Bronchial epithelial cell (primary cell): ENCODE measurements around the gene RAPGEF6. TPM values are rescaled to one million over a fixed set of nuclear protein-coding genes. Genes with fewer than 3 reads are reported as not detected.

Source experiments
- DNase-seq: peaks from one replicate; pipeline ENCODE4 v3.0.0-alpha.2; 2010; ENCODE audit warnings: low read depth
- FAIRE-seq: peaks from 2 replicates; lab custom pipeline; 2011; peaks lifted over from hg19 to GRCh38; lab: Jason Lieb, UNC
- H3K27me3 ChIP-seq: 2 replicates; pipeline ENCODE4 v1.5.1; 2011; ENCODE audit warnings: low read length; ENCODE audit not compliant: control insufficient read depth, insufficient read depth
- H3K36me3 ChIP-seq: 2 replicates; pipeline ENCODE4 v1.5.1; 2011; ENCODE audit warnings: low read length; ENCODE audit not compliant: control insufficient read depth, insufficient read depth
- H3K4me3 ChIP-seq: 2 replicates; pipeline ENCODE4 v1.5.1; 2011; ENCODE audit warnings: mild to moderate bottlenecking, low read depth, low read length, control low read depth
- CTCF ChIP-seq: IDR thresholded peaks from 2 replicates; pipeline ENCODE4 v1.5.1; 2011; ENCODE audit warnings: mild to moderate bottlenecking, moderate library complexity, low read length, control low read depth, inconsistent platforms; ENCODE audit not compliant: insufficient read depth, severe bottlenecking
- total RNA-seq: library from RNA; depleted of rRNA; stranded (reverse); fragments of >200 nt; gene quantifications from 2 replicates; pipeline ENCODE4 v1.2.1, GENCODE V29; 2014

The RAPGEF6 gene
- total RNA-seq, 1 donor from 2014 or later = 14.2 TPM

GRCh38 chr5:131677115-131677514 lies 42.1 kb upstream of the RAPGEF6 start:
- Histone ChIP-seq H3K4me3 (no peak overlapping the region), H3K27me3 (no peaks in the 10 kb centered on the region), H3K36me3 (peaks cover 1% of the 10 kb centered on the region)
- DNase-seq (no peak), FAIRE-seq (no peak)
- no peak for TF ChIP-seq CTCF

- H3K27me3 ChIP-seq = no peaks in the 10 kb centered on the region
- DNase-seq = no peak
- no peak for TF ChIP-seq CTCF
- FAIRE-seq = no peak
- no peak overlapping the region for H3K4me3 ChIP-seq
- peaks cover 1% of the 10 kb centered on the region for H3K36me3 ChIP-seq
These were observed 37.7 kb upstream of the RAPGEF6 start for GRCh38 chr5:131672776-131673175.

GRCh38 chr5:131671994-131672655 lies 37.1 kb upstream of the RAPGEF6 start:
- Histone ChIP-seq H3K36me3 (peaks cover 1% of the 10 kb centered on the region), H3K27me3 (no peaks in the 10 kb centered on the region), H3K4me3 (no peak overlapping the region)
- no peak for DNase-seq
- no peak for TF ChIP-seq CTCF
- FAIRE-seq = no peak

GRCh38 chr5:131671409-131671808 lies 36.4 kb upstream of the RAPGEF6 start:
- peaks cover 1% of the 10 kb centered on the region for H3K36me3 ChIP-seq
- FAIRE-seq (no peak), DNase-seq (no peak)
- H3K27me3 ChIP-seq = no peaks in the 10 kb centered on the region
- no peak for TF ChIP-seq CTCF
- H3K4me3 ChIP-seq = no peak overlapping the region

- DNase-seq (no peak), FAIRE-seq (no peak)
- Histone ChIP-seq H3K27me3 (no peaks in the 10 kb centered on the region), H3K36me3 (peaks cover 3% of the 10 kb centered on the region), H3K4me3 (no peak overlapping the region)
- no peak for TF ChIP-seq CTCF
These were observed 29.9 kb upstream of the RAPGEF6 start for GRCh38 chr5:131664929-131665328.

GRCh38 chr5:131661933-131662332 lies 26.9 kb upstream of the RAPGEF6 start:
- FAIRE-seq (no peak), DNase-seq (no peak)
- Histone ChIP-seq H3K36me3 (peaks cover 7% of the 10 kb centered on the region), H3K4me3 (no peak overlapping the region), H3K27me3 (no peaks in the 10 kb centered on the region)
- no peak for TF ChIP-seq CTCF
